Activated CD4-positive, alpha-beta T cell treated with anti-CD3 and anti-CD28 coated beads, Interleukin-2, amount 50 U/mL, for 1 hour (primary cell): ENCODE measurements around the gene MTCH1.
"Not testable (repeated sequence)": the region's sequence is repeated elsewhere in the genome, so short reads cannot be mapped to it uniquely, and the experiment has no call there.

Experiments
- DNase-seq: peaks from one replicate; pipeline ENCODE4 v3.0.0-alpha.2; 2020

The MTCH1 gene

DNA sequence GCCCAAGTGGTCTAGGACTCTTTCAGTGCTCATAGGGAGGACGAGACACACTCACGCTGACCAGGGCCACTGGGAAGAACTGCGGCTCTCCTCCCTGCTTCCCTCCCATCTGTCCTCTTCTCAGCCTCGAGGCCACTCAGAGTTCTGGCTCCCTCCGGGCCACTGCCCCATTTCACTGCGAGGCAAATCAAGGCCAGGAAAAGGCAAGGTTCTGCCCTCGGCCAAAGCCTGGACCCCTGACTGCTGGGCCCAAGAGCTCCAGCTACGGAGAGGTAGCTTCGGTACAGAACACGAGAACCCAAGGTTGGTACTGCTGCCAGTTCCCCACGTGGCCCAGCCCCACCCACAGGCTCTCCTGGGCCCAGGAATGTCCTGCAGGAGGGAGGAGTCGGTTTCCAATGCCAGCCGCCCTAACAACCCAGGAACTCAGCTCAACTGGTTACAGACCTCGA, 16.7 kb downstream of the MTCH1 start:
- no peak for DNase-seq

DNA sequence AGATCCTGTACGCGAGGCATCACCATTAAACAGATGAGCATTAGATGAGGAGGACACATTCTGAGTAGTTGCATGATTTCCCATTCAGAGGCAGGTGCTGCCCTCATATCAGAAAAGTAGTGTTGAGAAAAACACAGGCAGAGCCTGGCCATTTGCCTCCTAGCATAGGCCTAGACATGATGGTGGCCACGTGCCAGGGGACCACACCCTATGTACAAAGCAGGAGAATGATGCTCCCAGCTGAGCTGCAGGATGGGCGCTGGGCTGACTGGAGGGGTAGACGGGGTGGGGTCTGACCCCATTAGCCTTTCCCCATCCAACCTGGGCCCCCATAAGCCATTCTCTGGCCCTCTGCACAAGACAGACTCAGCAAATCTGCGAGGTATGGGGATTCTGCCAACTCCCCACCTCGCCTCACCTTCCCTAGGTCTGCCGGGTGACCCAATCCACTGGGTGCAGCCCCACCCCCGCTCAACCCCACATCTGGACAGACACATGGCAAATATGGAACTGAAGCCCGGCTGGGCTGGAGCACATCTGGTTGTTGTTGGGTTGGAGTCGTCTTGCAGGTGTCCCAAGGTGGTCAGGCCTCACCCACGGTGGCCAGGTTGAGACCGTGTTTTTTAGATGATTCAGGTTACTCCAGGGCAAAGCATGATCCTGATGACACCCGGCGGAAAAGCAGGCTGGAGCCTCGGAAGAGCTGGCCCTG, 17.6 kb downstream of the MTCH1 start:
- DNase-seq = no peak

DNA sequence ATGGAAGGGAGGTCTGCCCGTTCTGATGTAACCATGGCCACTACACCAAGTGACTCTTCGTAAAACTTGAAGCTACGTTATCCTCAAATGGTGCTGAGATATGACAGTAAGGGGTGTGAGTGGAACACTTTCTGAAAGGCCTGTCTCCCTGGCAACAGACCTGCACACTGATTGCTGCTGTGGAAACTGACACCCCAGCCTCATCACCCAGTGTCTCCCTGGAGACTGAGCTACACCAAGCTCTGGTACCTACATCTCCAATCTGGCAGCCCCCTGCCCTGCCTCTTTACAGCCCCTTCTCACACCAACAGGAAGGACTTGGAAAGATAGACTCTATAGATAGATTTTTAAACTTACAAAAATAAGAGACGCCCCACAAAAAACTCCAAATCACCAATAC, 18.2 kb downstream of the MTCH1 start:
- DNase-seq = no peak

DNA sequence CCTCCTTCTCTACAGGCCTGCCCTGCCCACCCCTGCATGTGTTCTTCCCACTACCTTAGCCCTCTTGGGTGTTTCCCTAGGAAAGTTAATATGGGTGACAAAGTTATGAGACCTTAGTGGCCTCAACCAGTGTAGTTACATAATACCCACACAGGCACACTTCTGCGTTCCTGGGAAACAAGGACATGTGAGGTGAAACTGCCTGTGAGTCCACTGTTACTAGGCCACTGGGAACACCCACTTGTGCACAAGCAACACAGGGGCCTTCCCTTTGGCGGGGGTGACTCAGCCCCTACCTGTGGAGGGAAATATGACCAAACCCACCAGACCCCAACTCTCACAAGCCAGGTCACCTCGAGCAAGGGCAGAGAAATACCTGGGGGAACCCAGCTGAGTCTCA, 18.7 kb downstream of the MTCH1 start:
- DNase-seq = no peak

- no peak for DNase-seq
Measured at GRCh38 chr6:36964908-36965307, 21.1 kb downstream of the MTCH1 start.

DNA sequence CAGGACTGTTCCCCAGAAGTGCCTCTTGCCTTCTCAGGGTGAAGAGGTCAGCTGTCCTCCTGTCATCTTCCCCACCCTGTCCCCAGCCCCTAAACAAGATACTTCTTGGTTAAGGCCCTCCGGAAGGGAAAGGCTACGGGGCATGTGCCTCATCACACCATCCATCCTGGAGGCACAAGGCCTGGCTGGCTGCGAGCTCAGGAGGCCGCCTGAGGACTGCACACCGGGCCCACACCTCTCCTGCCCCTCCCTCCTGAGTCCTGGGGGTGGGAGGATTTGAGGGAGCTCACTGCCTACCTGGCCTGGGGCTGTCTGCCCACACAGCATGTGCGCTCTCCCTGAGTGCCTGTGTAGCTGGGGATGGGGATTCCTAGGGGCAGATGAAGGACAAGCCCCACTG, 21.6 kb downstream of the MTCH1 start:
- no peak for DNase-seq

GRCh38 chr6:36963451-36964290, 22.3 kb downstream of the MTCH1 start:
- DNase-seq = no peak

DNA sequence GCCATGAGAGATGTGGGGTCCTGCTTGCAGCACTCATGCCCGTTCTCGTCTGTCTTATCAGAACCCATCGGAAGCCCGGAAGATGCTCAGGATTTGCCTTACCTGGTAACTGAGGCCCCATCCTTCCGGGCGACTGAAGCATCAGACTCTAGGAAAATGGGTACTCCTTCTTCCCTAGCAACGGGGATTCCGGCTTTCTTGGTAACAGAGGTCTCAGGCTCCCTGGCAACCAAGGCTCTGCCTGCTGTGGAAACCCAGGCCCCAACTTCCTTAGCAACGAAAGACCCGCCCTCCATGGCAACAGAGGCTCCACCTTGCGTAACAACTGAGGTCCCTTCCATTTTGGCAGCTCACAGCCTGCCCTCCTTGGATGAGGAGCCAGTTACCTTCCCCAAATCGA, 23.1 kb downstream of the MTCH1 start:
- peak; percentile 80 for DNase-seq

DNA sequence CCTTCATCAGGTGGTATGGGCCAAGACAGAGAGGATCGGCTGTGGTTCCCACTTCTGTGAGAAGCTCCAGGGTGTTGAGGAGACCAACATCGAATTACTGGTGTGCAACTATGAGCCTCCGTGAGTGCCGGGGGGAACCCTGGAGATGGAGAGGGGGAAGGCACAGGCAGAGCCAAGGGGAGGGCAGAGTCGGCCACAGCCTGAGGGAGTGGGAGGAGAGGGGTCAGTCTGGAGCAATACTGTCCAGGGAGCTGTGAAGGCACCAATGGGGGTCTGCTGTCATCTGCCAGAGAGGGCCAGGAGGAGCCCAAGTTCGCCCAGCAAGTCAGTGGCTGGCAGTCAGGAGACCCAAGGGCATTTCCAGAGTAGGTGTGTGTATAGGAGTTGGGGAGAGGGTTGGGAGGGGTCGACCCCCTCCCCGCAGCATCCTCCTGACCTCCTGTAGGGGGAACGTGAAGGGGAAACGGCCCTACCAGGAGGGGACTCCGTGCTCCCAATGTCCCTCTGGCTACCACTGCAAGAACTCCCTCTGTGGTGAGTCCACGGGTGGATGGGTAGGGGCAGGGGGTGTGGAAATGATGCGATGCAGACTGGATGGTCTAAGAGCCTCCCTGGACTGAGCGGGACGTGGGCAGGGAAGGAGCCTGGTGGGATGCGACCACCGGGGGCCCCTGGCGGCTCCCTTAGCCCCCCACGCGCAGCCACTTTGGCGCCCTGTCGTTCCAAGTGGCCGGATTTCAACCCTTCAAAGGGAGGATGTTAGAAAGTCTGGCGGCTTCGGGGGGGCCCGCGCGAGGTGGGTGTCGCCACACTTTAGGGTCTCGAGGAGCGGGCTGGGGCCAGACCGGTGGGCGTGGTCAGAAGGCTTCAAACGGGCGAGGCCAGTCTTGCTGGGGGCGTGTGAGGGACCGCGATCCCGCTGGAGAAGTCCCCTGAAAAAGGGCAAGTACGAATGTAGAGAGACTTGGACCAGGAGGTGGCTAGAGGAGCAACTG, 24.3 kb downstream of the MTCH1 start:
- DNase-seq = no peak

- DNase-seq = no peak
Measured at GRCh38 chr6:36959555-36960250, 26.3 kb downstream of the MTCH1 start.

DNA sequence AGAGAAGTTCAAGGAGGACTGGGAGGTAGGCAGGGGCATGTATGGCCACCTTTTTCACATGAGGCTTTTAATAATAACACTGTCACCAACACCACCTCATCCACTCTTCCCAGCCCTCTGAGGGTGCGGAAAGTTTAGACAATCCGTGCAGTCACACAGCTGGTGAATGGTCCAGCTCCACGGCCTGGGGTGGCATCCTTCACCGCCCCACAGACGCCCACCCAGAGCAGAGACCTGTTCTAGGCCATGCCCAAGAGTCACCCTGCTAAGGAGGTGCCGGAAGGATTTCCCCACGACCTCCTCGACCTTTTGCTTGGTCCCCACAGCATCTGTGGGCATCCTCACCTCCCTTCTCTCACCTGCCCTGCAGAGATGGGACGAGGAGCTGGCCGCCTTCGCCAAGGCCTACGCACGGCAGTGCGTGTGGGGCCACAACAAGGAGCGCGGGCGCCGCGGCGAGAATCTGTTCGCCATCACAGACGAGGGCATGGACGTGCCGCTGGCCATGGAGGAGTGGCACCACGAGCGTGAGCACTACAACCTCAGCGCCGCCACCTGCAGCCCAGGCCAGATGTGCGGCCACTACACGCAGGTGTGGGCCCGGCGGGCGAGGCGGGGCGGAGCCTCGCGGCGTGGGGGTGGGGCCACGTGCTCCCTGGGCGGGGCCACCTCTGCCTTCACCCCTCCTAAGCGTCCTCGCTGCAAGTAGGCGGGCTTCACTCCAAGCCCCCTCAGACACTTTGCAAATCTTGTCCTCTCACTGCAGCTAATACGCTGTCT, 27.0 kb downstream of the MTCH1 start:
- no peak for DNase-seq

DNA sequence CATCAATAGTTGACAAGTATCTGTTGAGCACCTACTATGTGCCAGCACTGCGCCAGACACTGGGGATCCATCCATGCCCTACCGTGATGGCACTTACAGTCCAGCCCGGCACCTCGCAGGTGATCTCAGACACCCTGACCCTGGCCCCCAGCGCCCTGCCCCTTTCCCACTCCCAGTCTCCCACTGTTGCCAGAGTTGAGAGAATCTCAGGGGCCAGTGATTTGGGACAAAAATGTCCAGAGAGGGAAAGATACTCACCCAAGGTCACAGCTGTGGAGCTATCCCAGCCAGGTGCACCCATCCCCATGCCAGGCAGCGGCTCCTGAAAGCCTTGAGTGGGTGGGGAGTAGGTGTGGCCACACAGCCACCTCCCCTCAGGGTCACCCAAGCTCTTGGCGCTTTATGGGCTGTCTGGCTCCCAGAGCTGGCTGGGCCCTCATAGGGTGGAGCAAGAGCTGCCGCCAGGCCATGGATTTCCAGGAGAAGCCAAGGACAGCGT, 28.2 kb downstream of the MTCH1 start:
- no peak for DNase-seq

DNA sequence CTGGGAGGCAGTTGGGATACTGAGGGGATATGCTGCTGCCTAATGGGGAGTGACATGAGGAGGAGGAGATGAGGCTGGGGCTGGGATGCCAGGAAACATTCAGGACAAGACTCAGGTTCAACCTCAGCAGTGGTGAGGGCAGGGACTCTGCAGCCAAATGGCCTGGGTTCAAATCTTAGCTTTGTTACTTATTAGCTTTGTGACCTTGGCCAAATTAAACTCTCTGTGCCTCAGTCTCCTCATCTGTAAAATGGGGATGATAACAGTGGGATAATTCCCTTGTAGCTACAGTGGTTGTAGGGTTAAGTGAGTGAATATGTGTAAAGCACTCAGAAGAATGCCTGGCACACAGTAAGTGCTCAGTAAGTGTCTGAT, 29.6 kb downstream of the MTCH1 start:
- no peak for DNase-seq

DNA sequence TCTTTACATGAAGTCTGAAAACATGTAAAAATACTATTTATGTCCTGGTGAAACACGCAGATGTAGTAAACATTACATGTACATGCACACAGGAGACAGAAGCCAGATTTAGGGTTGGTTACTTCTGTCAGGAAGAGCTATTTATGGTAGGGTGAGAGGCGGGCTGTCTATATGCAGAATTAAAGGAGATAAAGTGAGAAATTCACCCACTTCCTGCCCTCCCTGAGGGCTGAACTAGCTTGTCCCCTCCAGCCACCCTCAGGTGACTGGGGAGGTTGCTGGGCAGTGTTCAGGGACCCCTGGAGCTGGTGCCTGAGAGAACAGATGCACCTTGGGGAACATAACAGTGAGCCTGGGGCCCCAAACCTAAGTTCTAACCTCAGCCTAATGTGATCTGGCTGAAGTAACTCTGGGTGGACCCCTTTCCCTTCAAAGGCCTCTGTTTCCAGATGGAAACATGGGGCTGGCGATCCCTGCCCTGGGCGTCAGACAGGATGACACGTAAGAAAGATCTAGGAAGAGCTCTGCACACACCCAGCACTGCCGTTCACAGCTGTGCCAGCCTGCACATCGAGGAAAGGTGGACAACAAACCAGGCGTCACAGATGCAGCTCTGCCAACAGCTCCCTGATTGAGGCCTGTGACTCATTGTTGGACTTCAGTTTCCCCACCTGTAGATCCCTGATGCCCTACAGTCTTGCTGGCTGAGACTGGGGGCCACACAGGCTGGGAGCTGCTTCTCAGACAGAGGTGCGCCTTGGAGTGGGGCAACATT, 30.1 kb downstream of the MTCH1 start:
- no peak for DNase-seq

DNA sequence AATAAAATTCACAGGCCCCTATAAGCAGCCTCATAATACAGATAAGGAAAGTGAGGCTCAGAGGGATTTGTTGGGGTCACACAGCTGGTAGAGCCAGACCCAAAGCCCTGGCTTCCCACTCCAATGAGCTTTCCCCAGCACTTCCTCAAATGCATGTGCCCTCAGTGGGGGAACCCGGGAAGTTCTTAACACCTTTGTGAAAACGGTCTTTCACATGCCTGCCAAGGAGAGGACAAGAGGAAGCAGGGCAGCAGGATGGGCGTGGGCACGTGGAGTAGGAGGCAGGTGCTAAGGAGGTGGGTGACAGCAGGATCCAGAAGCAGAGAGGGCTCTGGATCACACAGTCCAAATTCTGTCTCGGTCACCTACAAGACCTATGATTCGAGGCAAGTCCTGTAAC, 30.9 kb downstream of the MTCH1 start:
- DNase-seq = no peak

DNA sequence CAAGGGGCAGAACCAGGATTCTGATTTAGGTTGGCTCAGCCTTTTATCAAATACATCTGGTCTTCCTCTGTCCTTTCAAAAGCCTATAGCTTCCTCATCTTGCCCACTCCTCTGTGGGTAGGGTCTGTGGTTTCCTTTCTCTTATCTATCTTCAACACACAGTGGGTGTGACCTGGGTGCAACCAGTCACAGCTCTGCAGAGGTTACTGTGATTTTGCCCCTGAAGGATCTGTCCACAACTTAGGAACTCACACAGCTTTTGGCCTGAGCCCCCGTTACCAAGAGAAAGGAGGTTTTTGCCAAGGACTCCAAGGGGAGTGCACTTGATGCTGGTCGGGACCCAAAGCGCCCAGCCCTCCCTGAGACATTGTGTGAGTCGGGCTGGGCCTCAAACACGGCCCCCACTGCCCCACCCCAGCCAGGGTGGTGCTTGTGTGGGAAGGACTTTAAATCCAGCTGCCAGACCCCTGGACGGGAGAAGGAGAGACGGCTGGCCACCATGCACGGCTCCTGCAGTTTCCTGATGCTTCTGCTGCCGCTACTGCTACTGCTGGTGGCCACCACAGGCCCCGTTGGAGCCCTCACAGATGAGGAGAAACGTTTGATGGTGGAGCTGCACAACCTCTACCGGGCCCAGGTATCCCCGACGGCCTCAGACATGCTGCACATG, 31.6 kb downstream of the MTCH1 start, which contains the start of gene PI16:
PI16 (plus strand) TSS at position 477 of the 670 bp plus-strand sequence; CDS start at position 500, 23 bp downstream.
- no peak for DNase-seq

DNA sequence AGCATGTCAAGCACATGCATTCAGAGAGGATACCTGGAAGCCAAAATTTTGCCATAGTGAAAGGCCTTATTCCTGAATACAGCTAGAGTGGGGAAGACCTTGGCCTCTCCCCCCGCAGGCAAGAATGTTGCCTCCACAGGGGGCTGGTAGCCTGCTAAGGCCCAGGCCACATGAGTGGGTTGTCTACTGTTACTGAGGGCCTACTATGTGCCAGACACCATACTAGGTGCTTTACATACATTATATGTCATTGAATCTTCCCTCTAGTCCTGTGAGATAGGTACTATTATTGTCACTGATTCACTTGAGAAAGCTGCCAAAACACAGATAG, 32.1 kb downstream of the MTCH1 start:
- DNase-seq = no peak

DNA sequence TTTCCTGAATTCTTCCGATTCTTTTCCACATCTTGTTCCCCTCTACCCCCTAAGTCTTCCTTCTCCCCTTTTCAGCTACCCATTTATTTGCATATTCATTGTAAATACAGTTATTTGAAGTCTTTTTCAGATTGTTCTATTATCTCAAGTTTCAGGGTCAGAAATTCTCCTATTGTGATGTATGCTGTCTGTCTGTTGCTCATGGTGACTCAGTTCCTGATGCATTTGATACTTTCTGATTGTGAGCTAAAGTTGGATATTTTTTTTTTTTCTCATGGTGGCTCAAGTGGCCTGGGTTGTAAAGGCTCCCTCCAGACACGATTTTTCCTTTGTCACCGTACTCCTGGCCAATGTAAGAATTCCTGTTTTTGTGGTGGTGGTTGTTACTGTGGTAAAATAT, 36.4 kb downstream of the MTCH1 start:
- DNase-seq = no peak

DNA sequence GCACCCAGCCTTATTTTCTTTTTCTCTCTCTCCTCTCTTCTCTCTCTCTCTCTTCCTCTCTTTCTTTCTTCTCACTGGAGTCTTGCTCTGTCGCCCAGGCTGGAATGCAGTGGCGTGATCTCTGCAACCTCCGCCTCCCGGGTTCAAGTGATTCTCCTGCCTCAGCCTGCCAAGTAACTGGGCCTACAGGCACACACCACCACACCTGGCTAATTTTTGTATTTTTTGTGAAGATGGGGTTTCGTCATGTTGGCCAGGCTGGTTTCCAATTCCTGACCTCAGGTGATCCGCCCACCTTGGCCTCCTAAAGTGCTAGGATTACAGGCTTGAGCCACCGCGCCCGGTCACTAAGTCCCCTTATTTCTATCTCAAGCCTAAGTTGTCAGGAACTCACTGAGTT, 36.9 kb downstream of the MTCH1 start:
- DNase-seq = not testable (repeated sequence)
